Measurements from ENCODE around the gene ASXL1. TPM values are rescaled to one million over a fixed set of nuclear protein-coding genes. Genes with fewer than 3 reads are reported as not detected.

The ASXL1 gene
- total RNA-seq, 3 donors from 2014 or later (not counting 1 experiment from before 2014, with no cell fraction given): 106 to 125 (median 108) TPM

GRCh38 chr20:32437391-32438074 lies 79.4 kb downstream of the ASXL1 start:
- ATAC-seq (no peak), DNase-seq (peak in 1 of 2 donors; percentile 50)
- no peak overlapping the region for H3K27ac Mint-ChIP-seq
- 85% methylated on average over 5 of the region's 5 CpGs for WGBS (ENCODE audit: insufficient coverage)
- no peaks in the 10 kb centered on the region for H3K27me3 Mint-ChIP-seq (ENCODE audit: low read depth in 2 of 2)
- no peak overlapping the region for H3K4me3 ChIP-seq (ENCODE audit: low read length)
- H3K9me3 Mint-ChIP-seq: no peaks in the 10 kb centered on the region
- peaks cover 14% of the 10 kb centered on the region for H3K36me3 Mint-ChIP-seq
- H3K4me3 Mint-ChIP-seq: no peak overlapping the region
- H3K36me3 ChIP-seq (ENCODE audit: control insufficient read depth, insufficient read depth, low read length): peaks cover 61% of the 10 kb centered on the region
- no peaks in the 10 kb centered on the region for H3K9me3 ChIP-seq (ENCODE audit: control insufficient read depth, insufficient read depth, low read length)
- H3K4me1 Mint-ChIP-seq: peaks cover 26 to 33% of the 10 kb centered on the region in 2 donors
- H3K4me1 ChIP-seq (ENCODE audit: control insufficient read depth, insufficient read depth, low read length): peaks cover 13% of the 10 kb centered on the region
- H3K27me3 ChIP-seq (ENCODE audit: control insufficient read depth, insufficient read depth, low read length): no peaks in the 10 kb centered on the region
- TF ChIP-seq CTCF (IDR thresholded peaks at IDR 0.05): no peak
- intact Hi-C loops (cut with micrococcal nuclease): no loop called here
- H3K27ac ChIP-seq (ENCODE audit: low read length): no peak overlapping the region

GRCh38 chr20:32438331-32438858 lies 80.3 kb downstream of the ASXL1 start:
- H3K27ac ChIP-seq (ENCODE audit: low read length): no peak overlapping the region
- H3K27me3 ChIP-seq (ENCODE audit: control insufficient read depth, insufficient read depth, low read length): no peaks in the 10 kb centered on the region
- Mint-ChIP-seq H3K27me3 (ENCODE audit: low read depth in 2 of 2) (no peaks in the 10 kb centered on the region), H3K36me3 (peaks cover 9% of the 10 kb centered on the region), H3K27ac (peak overlapping the region; percentile 14 to 61), H3K4me1 (peaks cover 32 to 33% of the 10 kb centered on the region in 2 donors), H3K9me3 (no peaks in the 10 kb centered on the region), H3K4me3 (no peak overlapping the region)
- intact Hi-C loops (cut with micrococcal nuclease): no loop called here
- no peak for TF ChIP-seq CTCF (IDR thresholded peaks at IDR 0.05)
- ATAC-seq: no peak
- no peaks in the 10 kb centered on the region for H3K9me3 ChIP-seq (ENCODE audit: control insufficient read depth, insufficient read depth, low read length)
- H3K4me1 ChIP-seq (ENCODE audit: control insufficient read depth, insufficient read depth, low read length): peaks cover 13% of the 10 kb centered on the region
- H3K36me3 ChIP-seq (ENCODE audit: control insufficient read depth, insufficient read depth, low read length): peaks cover 56% of the 10 kb centered on the region
- WGBS (ENCODE audit: insufficient coverage): 95% methylated on average over 8 of the region's 8 CpGs
- DNase-seq: no peak
- no peak overlapping the region for H3K4me3 ChIP-seq (ENCODE audit: low read length)

GRCh38 chr20:32439132-32439829 lies 81.2 kb downstream of the ASXL1 start:
- TF ChIP-seq CTCF (IDR thresholded peaks at IDR 0.05): no peak
- intact Hi-C loops (cut with micrococcal nuclease): no loop called here
- peaks cover under 1% of the 10 kb centered on the region for H3K36me3 Mint-ChIP-seq

More at GRCh38 chr20:32439132-32439829, 81.2 kb downstream of the ASXL1 start:
- DNase-seq: no peak
- Mint-ChIP-seq H3K9me3 (no peaks in the 10 kb centered on the region), H3K4me1 (peaks cover 37 to 39% of the 10 kb centered on the region in 2 donors), H3K4me3 (no peak overlapping the region), H3K27me3 (ENCODE audit: low read depth in 2 of 2) (no peaks in the 10 kb centered on the region), H3K27ac (peak overlapping the region; percentile 14 to 61)
- Histone ChIP-seq H3K9me3 (ENCODE audit: control insufficient read depth, insufficient read depth, low read length) (no peaks in the 10 kb centered on the region), H3K27ac (ENCODE audit: low read length) (no peak overlapping the region), H3K4me3 (ENCODE audit: low read length) (no peak overlapping the region), H3K27me3 (ENCODE audit: control insufficient read depth, insufficient read depth, low read length) (no peaks in the 10 kb centered on the region), H3K4me1 (ENCODE audit: control insufficient read depth, insufficient read depth, low read length) (peaks cover 13% of the 10 kb centered on the region), H3K36me3 (ENCODE audit: control insufficient read depth, insufficient read depth, low read length) (peaks cover 47% of the 10 kb centered on the region)
- WGBS (ENCODE audit: insufficient coverage): 45% methylated on average over 11 of the region's 11 CpGs
- ATAC-seq: peak; percentile 36 to 80 (median 79)
